Upper lobe of left lung (tissue), 4 donors: Measurements from ENCODE around the gene PGA3.

Experiments used
- CTCF ChIP-seq, 6 experiments: fragments of 450-650 bp in 4 of 6; fragments of 200-600 bp in 2 of 6; sonication (generic) in 2 of 6; IDR thresholded peaks; one replicate each; pipeline ENCODE4 v1.5.1; 2016 to 2019; ENCODE audit warnings: antibody characterized with exemption in 6 of 6
- POLR2A ChIP-seq, 4 donors: fragments of 450-650 bp; IDR thresholded peaks; one replicate each; pipeline ENCODE4 v1.5.1; 2016 to 2017; ENCODE audit warnings: antibody characterized with exemption in 4 of 4, mild to moderate bottlenecking in 2 of 4

DNA sequence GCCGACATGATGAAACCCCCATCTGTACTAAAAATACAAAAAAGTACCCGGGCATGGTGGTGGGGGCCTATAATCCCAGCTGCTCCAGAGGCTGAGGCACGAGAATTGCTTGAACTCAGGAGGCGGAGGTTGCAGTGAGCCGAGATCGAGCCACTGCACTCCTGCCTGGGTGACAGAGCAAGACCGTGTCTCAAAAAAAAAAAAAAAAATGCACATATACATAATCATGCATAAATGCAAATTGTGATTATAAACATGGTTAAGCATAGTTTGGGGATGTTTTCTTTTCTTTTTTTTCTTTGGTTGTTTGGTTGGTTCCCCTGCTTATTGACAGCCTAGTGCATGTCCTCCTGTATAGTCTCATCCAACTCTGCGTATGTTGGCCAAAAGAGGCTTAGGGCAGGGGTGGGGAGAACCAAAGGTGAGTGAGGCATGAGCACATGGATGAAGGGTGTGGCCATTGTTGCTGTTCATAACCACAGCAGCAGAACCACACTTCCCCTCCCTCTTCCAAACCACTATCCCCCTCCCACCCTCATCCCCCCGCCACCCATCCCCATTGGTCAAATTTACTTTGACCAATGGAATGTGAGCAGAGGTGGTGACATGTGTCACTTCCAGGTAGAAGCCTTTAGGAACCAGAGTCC, 35.1 kb upstream of the PGA3 start:
- TF ChIP-seq POLR2A (IDR thresholded peaks at IDR 0.05) (no peak), CTCF (IDR thresholded peaks at IDR 0.05) (no peak)
